COLO668 (cell line): ENCODE data around the gene KCNK16.

Experiments used
- DNase-seq: peaks from one replicate; lab custom pipeline; 2025; ENCODE audit not compliant: unreplicated experiment; lab: John Stamatoyannopoulos, UW

KCNK16 gene

DNA sequence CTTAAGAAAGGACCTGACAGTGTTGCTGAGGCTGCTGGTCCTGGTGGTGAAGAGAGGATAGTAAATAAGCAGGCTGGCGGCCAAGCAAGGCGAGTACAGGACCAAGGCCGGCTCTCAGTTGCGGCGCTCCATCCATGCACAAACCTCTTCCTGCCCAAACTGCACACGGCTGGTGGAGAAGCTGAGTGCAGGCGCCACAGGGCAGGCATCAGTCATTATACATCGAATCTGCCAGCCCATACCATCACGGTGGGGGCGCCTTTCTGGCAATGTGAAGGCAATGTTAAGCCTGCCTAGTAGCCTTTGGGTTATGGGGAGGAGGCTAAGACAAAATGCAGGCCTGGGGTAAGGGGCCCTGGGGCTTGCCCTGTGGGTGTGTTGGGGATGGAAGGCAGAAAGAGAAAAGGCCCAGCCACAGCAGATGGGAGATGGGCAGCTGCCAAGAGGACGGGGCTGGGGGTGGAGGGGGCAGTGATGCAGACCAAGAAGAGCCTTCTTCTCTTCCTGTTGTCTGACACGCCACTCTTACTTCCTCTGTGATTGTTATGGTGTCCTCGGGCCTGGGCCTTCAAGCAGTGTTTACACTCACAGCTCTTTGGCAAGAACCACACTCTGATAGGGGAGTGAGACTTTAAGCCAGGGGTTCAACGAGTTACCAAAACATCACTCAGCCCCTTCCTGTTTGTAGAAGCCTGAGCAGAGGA is 20.3 kb upstream of the KCNK16 start:
- DNase-seq, result no peak

DNA sequence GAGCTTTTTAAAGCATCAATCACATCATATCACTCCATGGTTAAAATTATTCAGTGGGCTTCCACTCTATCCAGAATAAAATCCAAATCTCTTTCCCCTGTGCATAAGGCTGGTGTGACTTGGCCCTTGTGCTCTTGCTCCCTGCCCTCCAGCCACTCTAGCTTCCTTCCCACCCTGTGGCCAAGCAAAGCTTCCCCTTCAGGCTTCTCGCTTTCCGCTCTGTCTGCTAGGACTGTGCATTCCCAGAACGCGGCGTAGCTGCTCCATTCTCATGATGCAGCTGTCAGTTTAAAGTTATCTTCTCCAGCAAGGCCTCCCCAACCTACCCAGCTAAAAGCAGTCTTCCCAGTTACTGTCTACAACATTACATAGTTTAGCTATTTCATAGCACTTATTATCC is 19.4 kb upstream of the KCNK16 start:
- no peak for DNase-seq

DNA sequence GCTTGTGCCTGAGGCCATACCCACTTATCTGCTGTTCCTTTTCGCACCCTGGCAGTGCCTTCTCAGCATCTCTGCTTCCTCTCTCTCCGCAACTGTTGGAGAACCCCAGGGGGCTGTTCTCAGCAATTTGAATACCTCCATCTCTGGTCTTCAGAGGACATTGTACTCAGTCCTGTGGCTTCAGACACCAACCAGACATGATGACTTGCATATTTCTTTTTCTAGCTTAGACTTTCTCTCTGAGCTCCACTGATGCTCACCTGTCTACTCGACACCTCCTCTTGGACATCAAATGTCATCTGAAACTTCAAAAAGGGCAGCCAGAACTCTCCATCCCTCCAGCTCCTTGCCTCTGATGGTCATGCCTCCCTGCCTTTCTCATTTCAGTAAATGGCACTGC is 18.9 kb upstream of the KCNK16 start:
- no peak for DNase-seq

DNA sequence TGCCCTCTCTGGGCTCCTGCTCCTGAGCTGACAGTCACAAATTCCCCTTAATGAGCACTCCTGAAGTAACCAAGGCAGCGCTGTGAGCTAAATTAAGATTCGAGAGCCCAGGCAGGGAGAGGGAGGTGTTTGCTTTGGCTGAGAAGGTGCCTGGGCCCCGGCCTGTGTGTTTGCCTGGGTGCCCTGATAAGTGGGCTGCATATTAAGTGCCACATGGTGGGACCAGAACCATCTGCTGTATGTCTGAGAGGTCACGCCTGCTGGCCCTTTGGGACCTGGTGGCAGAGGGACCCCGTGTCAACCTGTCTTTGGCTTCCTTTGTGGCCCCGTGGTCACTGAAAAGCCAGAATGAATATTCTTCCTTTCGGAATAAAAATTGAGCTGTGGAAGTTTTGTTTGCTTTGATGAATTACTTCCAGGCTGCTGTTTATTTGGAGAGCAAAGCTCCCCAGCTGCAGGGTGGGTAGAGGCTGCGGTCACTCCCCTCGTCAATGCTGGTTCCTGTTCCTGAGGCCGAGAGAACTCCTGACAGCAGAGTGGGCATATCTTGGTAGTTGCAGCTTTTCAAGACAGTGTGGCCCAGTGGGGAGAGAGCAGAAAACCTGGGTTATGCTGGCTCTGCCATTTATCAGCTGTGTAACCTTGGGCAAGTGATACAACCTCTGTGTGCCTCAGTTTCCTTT is 17.5 kb upstream of the KCNK16 start:
- peak; percentile 53 for DNase-seq

DNA sequence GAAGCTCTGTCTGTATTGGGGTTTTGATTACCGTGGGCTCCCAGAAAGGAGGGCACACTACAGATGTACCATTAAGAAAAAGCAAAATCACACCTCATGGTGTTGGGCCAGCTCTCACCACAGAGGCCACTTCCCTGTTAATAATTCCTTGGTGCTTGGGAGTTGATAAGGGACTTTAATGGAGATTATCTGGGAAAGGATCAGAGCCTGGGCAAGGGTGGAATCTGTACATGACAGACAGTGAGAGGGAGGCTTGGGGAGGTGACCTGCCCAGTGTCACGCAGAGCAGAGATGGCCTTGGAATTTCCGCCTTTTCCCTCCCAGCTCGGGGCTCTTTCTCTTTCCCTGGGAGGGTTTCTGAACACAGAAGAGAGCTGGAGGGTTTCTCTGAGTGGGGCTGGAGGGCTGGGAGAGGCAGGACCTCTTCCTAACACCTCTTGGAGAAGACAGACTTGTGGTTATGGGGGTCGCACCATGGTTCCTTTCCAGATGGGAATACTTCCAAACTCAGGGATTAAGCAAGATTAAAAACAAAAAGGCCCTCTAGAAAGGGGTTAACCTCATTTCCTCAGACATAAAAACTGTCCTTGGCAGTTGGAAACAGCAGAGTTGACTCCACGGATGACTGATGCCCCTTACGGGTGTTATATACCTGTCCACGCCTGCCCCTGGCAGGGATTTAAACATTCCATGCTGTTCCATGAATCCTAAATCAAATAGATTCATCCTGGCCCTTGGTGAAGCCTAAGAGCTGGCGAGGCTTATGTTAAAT is 16.8 kb upstream of the KCNK16 start:
- DNase-seq, result no peak

DNA sequence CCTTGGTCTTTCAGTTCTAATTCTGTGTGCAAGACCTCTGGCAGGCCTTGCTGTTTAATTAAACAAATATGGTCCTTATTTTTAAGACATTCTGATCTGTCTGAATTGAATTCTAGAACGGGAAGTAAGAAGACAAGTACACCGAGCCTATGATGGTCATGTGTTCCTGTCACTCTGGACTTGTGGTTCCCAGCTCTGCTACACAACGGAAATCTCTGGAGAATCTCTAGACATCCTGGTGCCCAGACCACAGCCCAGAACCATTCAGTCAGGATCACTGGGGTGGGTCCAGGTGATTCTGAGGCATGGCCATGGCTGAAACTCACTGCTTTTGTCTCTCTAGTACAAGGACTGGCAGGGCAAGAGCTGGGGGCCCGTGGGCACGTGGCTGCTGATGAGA is 15.9 kb upstream of the KCNK16 start:
- DNase-seq, result no peak

DNA sequence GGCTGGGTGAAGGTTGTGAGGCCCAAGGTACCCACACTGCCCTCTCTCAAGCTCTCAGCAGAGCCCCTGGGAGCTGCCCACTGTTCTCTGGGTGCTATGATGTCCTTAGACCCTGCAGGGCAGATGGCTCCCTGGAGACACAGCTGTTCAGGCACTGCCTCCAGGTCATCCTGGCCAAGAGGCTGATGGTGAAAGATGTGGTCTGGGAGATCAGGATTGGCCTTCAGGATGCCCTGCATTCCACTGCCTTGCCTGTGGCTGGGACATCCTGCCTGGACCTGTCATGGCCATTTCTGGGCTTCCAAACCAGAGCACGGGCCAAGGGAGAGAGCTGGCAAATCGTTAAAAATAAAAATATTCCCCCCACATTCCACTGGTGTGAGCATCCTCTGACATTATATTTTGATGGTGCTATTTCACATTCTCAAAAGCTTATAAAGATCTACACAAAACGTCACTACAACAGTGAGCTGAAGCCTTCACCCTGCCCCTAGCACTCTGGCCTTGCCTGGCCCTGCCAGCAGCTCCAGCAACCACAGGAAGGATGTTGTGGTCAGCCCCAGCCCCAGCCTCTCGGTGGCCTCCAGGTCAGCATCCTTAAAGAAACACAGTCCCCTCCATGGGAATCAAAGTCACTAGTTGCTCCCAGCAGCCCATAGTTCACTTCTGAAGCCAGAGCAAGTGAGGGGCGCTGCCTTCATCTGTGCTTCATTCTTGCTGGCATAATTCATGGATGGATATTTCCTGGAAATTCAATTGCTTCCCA is 13.5 kb upstream of the KCNK16 start:
- no peak for DNase-seq

DNA sequence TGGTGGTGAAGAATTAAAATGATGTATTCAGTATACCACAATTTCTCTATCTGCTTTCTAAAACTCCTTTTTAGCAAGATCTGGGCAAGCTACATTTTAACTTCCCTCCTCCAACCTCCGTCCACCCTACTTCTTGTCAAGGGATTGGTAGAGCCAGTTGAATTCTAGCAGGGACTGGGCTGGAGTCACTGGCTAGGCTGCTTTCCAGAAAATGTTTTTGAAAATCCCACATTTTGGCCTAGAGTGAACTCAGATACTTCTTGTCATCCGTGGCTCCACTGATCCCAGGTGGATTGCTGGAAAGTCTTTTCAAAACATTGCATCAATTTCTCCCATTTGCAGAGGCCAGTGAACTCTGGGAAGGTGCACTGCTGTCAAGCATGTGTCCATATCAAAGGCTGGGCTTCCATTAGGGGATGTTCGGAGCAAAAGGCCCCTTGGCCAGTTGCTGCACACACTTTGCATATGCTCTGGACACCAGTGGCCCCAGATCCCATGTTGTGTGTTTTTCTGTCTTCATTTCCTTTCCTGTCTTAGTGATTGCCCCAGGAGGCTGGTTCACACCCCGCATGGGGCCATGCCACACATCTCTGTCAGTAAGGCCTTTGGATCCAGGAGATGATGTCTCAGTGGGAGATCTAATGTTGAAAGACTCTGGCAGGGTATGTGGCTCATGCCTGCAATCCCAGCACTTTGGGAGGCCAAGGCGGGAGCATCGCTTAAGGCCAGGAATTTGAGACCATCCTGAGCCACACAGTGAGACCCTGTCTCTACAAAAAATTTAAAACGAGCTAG is 11.3 kb upstream of the KCNK16 start:
- DNase-seq, result no peak

DNA sequence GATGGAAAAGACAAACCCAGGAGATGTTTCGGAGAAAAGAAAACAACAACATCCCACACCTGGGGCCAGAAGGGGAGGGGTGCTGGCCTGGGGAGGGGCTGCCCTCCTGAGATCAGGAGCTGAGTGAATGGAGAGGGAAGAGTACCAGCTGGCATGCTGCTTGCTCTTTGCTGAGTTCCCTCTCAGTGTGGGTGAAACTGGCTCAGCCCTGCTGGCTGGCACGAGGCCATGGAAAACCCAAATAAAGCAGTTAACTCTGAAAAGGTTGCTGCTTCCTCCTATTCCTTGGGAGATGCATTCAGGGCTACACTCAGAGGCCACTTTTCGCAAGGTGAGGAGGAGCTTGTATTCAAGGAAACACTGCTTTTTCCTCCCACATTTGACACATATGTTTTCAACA is 8.0 kb upstream of the KCNK16 start:
- DNase-seq, result no peak

DNA sequence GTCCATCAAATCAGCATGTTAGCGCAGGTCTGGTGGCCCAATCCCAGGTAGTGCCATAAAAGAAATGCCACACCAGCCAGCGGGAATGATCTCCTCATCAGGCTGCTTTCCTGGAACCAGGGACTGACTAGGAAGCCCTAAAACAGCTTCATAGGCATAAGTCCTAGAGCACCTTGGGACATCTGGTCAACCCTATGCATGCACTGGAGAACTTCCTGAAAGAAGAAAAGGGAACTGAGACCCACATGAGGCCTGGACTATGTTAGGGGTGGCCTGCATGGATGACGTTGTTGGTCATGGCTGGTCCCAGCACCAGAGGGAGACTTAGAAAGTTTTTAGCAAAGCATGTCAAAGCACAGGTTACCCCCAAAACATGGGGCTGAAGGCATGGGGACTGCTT is 7.6 kb upstream of the KCNK16 start:
- DNase-seq, result no peak

DNA sequence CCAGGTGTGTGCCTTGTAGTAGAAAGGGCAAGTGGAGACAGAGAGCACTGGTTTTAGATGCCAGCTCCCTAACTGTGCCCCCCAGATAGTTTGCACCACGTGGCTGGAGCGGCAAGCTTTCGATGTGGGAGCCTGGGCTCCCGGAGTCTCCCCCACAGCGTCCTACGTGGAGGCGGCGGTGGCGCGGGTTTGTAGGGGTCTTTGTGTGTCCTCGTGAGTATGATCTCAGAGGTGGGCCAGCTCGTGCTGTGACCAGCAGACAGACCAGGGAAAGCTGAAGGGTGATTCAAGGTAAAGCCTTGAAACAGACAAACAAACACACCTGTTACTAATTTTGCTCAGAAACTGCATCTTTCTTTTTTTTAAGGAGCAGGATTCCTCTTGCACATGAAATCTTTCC is 5.6 kb upstream of the KCNK16 start:
- DNase-seq, result no peak

DNA sequence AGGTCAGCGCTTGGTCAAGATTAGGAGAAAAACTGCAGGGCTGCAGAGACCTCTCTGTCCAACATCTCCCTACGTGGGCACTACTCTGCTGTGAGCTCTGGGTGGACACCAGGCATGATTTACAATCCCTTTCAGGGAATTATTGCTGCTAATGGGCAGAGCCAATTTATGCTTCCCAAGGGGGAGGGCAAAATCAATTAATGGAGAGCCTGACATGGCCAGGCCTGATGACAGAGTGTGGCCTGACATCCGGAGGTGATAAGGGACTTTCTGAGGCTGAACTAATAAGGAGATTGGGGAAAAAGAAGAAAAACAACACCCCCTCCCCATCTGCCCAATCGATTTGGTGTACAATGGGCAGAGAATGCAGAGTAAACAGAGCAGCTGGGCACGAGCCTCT is 5.0 kb upstream of the KCNK16 start:
- no peak for DNase-seq

DNA sequence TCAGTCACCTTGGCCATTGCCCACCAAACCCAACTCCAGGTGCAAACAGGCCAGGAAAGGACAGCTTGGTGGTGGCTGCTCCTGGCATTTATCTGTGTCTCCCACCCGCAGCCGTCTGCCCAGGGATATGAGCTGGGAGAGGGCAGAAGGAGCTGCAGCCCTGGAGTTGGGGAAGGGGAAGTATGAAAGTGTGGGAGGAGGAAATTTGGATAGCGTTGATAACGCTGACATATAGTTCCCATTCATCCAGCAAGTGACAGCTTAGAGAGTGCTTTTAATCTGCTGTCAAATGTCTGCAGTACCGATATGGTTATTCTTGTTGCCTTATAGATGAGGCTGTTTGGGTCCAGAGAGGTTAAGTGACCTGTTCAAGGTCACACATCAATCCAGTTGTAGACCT is 741 bp downstream of the KCNK16 start:
- no peak for DNase-seq

DNA sequence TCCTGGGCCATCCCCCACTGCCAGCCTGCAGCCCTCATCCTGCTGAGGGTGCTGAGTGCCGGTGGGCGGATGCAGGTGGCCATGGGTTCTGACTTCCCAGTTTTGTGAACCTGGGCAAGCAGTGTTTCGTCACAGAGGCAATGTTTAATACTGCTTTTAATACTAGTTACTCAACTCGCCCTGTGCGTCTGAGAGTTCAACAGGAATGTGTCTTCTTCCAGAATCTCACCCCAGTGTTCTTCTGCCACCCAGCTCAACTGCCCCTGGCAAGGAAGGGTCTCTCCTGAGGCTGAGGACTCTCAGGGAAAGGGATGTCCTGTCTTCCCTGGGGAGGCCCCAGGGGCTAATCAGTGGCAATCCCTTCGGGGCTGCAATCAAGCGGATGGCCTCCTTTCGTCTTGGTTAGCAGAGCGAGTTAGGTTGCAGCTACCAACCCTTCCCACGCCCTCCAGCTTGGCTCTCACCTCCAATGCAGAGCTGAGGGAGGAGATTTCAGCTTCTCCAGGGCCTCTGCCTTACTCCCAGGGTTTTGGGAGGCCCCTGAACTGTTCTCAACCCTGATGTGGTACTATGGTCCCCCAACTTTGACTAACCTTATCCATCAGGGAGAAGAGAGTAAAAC is 2.0 kb downstream of the KCNK16 start:
- DNase-seq, result no peak

DNA sequence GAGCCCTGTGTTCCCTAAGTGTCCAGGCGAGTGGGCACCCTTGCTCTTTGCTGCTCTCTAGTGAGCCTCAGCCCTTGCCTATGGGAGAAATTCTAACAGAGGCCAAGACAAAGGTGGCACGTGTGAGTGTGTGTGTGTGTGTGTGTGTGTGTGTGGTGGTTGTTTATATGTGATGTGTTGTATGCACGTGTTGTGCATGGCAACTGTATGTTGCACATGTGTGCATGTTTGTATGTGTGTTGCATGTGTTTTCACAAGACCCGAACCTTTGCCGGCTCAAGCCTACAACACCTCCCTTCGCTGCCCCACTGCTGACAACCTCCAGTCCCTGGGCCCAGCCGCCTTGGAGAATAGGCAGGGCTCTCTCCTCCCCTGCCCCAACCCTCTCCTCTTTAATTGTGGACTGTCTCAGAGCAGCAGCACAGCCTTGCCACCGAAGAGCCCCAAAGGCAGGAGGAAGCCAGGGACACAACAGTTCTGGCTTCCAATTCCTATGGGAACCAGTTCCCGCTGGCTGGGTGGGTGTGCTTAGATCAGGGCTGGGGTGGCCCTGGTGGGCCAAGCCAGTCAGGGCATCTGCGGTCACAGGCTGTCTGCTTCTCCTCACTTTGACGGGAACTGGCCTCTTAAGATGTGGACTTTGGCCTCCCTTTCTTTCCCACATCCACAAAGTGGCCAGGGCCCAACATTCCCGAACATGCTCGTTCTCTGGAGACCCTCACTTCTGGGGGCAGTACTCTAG is 2.7 kb downstream of the KCNK16 start:
- no peak for DNase-seq

DNA sequence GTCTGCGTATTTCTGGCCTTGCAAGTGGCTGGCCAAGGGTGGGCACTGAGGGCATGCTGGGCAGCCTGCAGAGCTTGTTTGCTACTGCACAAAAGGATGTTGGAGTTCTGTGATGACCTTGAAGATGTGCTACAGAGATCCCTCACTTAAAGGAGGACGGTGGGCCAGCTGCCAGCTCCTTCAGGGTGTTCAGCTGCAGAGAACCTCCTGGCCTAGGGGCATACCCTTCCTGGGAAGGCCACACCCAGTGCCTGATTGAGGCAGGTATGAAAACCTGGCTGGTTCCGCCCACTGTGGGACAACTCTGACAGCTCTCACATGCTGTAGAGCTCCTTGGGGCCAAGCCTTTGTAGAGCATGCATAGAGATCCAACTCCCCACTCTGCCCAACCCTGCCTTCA is 5.2 kb downstream of the KCNK16 start:
- no peak for DNase-seq

DNA sequence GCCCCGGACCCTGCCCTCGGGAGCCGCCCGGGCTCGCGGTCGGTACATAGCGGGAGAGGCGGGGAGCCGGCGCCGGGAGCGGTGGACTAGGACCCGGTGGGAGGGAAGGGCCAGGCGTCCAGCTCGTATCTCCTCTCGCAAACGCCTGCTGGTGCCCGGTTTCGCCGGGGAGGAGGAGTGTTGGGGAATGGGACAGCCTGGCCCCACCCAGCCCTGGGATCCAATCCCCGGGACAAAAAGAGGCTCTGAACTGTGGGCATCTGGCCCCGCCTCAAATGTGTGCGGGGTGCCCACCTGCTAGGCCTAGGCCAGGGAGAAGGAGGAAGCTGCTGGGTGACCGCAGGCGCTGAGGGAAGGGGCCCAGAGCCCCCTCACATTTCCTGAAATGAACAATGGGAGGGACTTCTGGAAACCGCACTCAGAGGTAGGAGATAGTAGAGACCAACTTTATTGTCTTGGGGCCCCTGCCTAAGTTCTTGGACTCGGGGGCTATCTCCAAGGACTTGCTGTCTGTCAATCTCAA is 8.2 kb downstream of the KCNK16 start, which contains the start of gene KCNK17:
KCNK17 (minus strand) TSS at position 147 of the 523 bp plus-strand sequence; CDS start at position 48, 99 bp downstream.
- no peak for DNase-seq

DNA sequence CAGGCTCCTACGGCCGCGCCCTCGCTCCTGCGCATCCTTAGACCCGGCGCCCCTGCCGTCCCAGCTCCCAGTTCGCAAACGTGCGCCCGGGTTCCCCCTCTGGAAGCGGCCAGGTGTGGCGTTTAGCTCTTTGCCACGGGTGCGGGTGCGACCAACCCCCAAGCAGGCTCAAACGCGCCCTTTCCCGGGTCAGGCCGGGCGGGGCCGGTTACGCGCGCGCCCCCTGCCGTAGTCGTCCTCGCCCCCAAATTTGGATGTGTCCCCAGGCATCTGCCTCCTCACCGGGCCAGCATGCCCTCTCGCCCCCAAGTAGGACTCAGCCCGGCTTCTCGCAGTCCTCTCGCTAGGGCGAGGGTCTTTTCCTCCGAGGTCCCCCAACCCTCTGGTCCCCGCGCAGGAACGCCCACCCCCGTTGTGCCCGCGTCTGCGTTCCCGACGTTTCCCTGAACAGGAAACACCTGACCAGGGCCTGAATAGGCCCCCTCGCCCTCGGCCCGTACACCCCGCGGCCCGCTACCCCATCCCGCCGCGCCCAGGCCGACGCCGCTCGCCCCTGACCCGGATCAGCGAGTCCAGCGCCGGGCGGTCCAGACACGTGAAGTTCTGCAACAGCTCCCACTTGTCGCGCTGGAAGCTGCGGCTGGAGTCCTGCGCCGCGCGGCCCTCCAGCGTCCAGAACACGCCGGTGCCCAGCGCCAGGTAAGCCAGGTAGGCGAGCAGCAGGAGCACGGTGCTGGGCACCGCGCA is 8.8 kb downstream of the KCNK16 start:
- no peak for DNase-seq
